Natural killer cell treated with Interleukin-12 subunit alpha and Interleukin-12 subunit beta and Interleukin-15 and Interleukin-18, amount 100 ng/mL, for 72 hours (primary cell): ENCODE results near the gene TMEM156. TPM values are rescaled to one million over a fixed set of nuclear protein-coding genes. Genes with fewer than 3 reads are reported as not detected.

ENCODE experiments used
- ATAC-seq, 2 donors: fragments of 150-1000 bp; cut with Tn5 transposase in 1 of 2; sonication (Bioruptor Pico), chemical (Tn5 transposase) in 1 of 2; 2 replicates each; pipeline ENCODE4 v1.10.0; 2021
- DNase-seq: peaks from one replicate; pipeline ENCODE4 v3.0.0; 2022; ENCODE audit warnings: low spot score
- H3K27ac Mint-ChIP-seq, 2 donors: 1 replicate in 1 of 2; 2 replicates in 1 of 2; pipeline ENCODE4 v1.8.0; 2022; ENCODE audit warnings: mixed read lengths in 2 of 2, mild to moderate bottlenecking in 1 of 2, moderate library complexity in 1 of 2
- H3K27me3 Mint-ChIP-seq, 2 donors: 1 replicate in 1 of 2; 2 replicates in 1 of 2; pipeline ENCODE4 v1.8.0; 2022; ENCODE audit warnings: mixed read lengths in 2 of 2
- H3K36me3 Mint-ChIP-seq: one replicate; pipeline ENCODE4 v1.8.0; 2022; ENCODE audit warnings: mixed read lengths
- H3K4me1 Mint-ChIP-seq, 2 donors: 1 replicate in 1 of 2; 2 replicates in 1 of 2; pipeline ENCODE4 v1.8.0; 2022; ENCODE audit warnings: low read depth in 2 of 2, mixed read lengths in 2 of 2, mild to moderate bottlenecking in 1 of 2
- H3K4me3 Mint-ChIP-seq: one replicate; pipeline ENCODE4 v1.8.0; 2022; ENCODE audit warnings: mixed read lengths
- H3K9me3 Mint-ChIP-seq: 2 replicates; pipeline ENCODE4 v1.8.0; 2022; ENCODE audit warnings: mixed read lengths
- total RNA-seq, 2 donors: library from RNA; stranded (reverse); gene quantifications; one replicate each; pipeline ENCODE4 v1.2.3, GENCODE V29; 2022

The TMEM156 gene
- total RNA-seq, 2 donors from 2014 or later: 7.9 to 10.3 TPM

GRCh38 chr4:39050590-39050989 lies 18.4 kb upstream of the TMEM156 start:
- no peak overlapping the region for H3K27ac Mint-ChIP-seq
- DNase-seq (no peak), ATAC-seq (no peak)
- no peaks in the 10 kb centered on the region for H3K9me3 Mint-ChIP-seq
- H3K27me3 Mint-ChIP-seq: no peaks in the 10 kb centered on the region
- H3K4me3 Mint-ChIP-seq: no peak overlapping the region
- peaks cover 20 to 26% of the 10 kb centered on the region in 2 donors for H3K4me1 Mint-ChIP-seq
- no peaks in the 10 kb centered on the region for H3K36me3 Mint-ChIP-seq

- Mint-ChIP-seq H3K4me1 (peaks cover 26 to 37% of the 10 kb centered on the region in 2 donors), H3K4me3 (peak overlapping the region; percentile 62), H3K27me3 (no peaks in the 10 kb centered on the region), H3K36me3 (no peaks in the 10 kb centered on the region), H3K27ac (peak overlapping the region; percentile 83 to 86), H3K9me3 (no peaks in the 10 kb centered on the region)
- DNase-seq (no peak), ATAC-seq (no peak)
Observed at GRCh38 chr4:39048311-39048710, 16.1 kb upstream of the TMEM156 start.

GRCh38 chr4:39047681-39048080 lies 15.5 kb upstream of the TMEM156 start:
- no peak for DNase-seq
- peak overlapping the region; percentile 62 for H3K4me3 Mint-ChIP-seq
- no peak for ATAC-seq
- no peaks in the 10 kb centered on the region for H3K36me3 Mint-ChIP-seq
- H3K27ac Mint-ChIP-seq: peak overlapping the region; percentile 83 to 86
- no peaks in the 10 kb centered on the region for H3K9me3 Mint-ChIP-seq
- H3K27me3 Mint-ChIP-seq: no peaks in the 10 kb centered on the region
- H3K4me1 Mint-ChIP-seq: peaks cover 26 to 40% of the 10 kb centered on the region in 2 donors

GRCh38 chr4:39046249-39046648 lies 14.0 kb upstream of the TMEM156 start:
- Mint-ChIP-seq H3K9me3 (no peaks in the 10 kb centered on the region), H3K4me1 (peaks cover 29 to 46% of the 10 kb centered on the region in 2 donors), H3K36me3 (no peaks in the 10 kb centered on the region), H3K27ac (peak overlapping the region; percentile 73 to 81), H3K27me3 (no peaks in the 10 kb centered on the region), H3K4me3 (peak overlapping the region; percentile 83)
- ATAC-seq: no peak
- no peak for DNase-seq

GRCh38 chr4:39045827-39046221 lies 13.6 kb upstream of the TMEM156 start:
- Mint-ChIP-seq H3K27me3 (no peaks in the 10 kb centered on the region), H3K36me3 (no peaks in the 10 kb centered on the region), H3K27ac (peak overlapping the region; percentile 73 to 81), H3K4me1 (peaks cover 29 to 46% of the 10 kb centered on the region in 2 donors), H3K4me3 (peak overlapping the region; percentile 83), H3K9me3 (no peaks in the 10 kb centered on the region)
- ATAC-seq (no peak), DNase-seq (no peak)

- Mint-ChIP-seq H3K36me3 (no peaks in the 10 kb centered on the region), H3K4me3 (peak overlapping the region; percentile 83), H3K4me1 (peaks cover 29 to 46% of the 10 kb centered on the region in 2 donors), H3K9me3 (no peaks in the 10 kb centered on the region), H3K27me3 (no peaks in the 10 kb centered on the region), H3K27ac (peak overlapping the region; percentile 73 to 81)
- ATAC-seq (peak in 1 of 2 donors; percentile 65), DNase-seq (peak; percentile 75)
Observed at GRCh38 chr4:39044956-39045826, 13.0 kb upstream of the TMEM156 start.

- Mint-ChIP-seq H3K27me3 (no peaks in the 10 kb centered on the region), H3K9me3 (no peaks in the 10 kb centered on the region), H3K27ac (peak overlapping the region; percentile 82 to 86), H3K4me1 (peaks cover 29 to 46% of the 10 kb centered on the region in 2 donors), H3K36me3 (no peaks in the 10 kb centered on the region), H3K4me3 (peak overlapping the region; percentile 84)
- DNase-seq (peak; percentile 98), ATAC-seq (peak; percentile 94 to 96)
Observed at GRCh38 chr4:39044364-39044955, 12.3 kb upstream of the TMEM156 start.

- no peak for DNase-seq
- Mint-ChIP-seq H3K36me3 (no peaks in the 10 kb centered on the region), H3K27me3 (no peaks in the 10 kb centered on the region), H3K27ac (peak overlapping the region; percentile 82 to 86), H3K4me3 (peak overlapping the region; percentile 84), H3K9me3 (no peaks in the 10 kb centered on the region), H3K4me1 (peaks cover 29 to 45% of the 10 kb centered on the region in 2 donors)
- ATAC-seq: no peak
Observed at GRCh38 chr4:39043861-39044363, 11.7 kb upstream of the TMEM156 start.

- ATAC-seq (no peak), DNase-seq (no peak)
- peaks cover 28 to 39% of the 10 kb centered on the region in 2 donors for H3K4me1 Mint-ChIP-seq
Observed at GRCh38 chr4:39043058-39043860, 11.1 kb upstream of the TMEM156 start.

GRCh38 chr4:39042366-39042765 lies 10.2 kb upstream of the TMEM156 start:
- H3K36me3 Mint-ChIP-seq: no peaks in the 10 kb centered on the region
- peak overlapping the region; percentile 59 for H3K4me3 Mint-ChIP-seq
- DNase-seq: no peak
- H3K27me3 Mint-ChIP-seq: no peaks in the 10 kb centered on the region
- peaks cover 19 to 30% of the 10 kb centered on the region in 2 donors for H3K4me1 Mint-ChIP-seq
- H3K9me3 Mint-ChIP-seq: no peaks in the 10 kb centered on the region
- ATAC-seq: no peak
- peak overlapping the region; percentile 18 to 43 for H3K27ac Mint-ChIP-seq

More at GRCh38 chr4:39043058-39043860, 11.1 kb upstream of the TMEM156 start:
- Mint-ChIP-seq H3K27me3 (no peaks in the 10 kb centered on the region), H3K27ac (peak overlapping the region; percentile 82 to 86), H3K4me3 (peak overlapping the region; percentile 84), H3K36me3 (no peaks in the 10 kb centered on the region), H3K9me3 (no peaks in the 10 kb centered on the region)

- no peaks in the 10 kb centered on the region for H3K9me3 Mint-ChIP-seq
- H3K27me3 Mint-ChIP-seq: no peaks in the 10 kb centered on the region
- H3K27ac Mint-ChIP-seq: no peak overlapping the region
- ATAC-seq (no peak), DNase-seq (no peak)
- peaks cover 10 to 17% of the 10 kb centered on the region in 2 donors for H3K4me1 Mint-ChIP-seq
- H3K36me3 Mint-ChIP-seq: no peaks in the 10 kb centered on the region
- H3K4me3 Mint-ChIP-seq: no peak overlapping the region
Observed at GRCh38 chr4:39039108-39039507, 6.9 kb upstream of the TMEM156 start.

GRCh38 chr4:39037941-39038340 lies 5.7 kb upstream of the TMEM156 start:
- no peak overlapping the region for H3K4me3 Mint-ChIP-seq
- H3K4me1 Mint-ChIP-seq: peaks cover 4 to 14% of the 10 kb centered on the region in 2 donors
- no peaks in the 10 kb centered on the region for H3K36me3 Mint-ChIP-seq
- no peaks in the 10 kb centered on the region for H3K9me3 Mint-ChIP-seq
- DNase-seq (no peak), ATAC-seq (no peak)
- H3K27ac Mint-ChIP-seq: no peak overlapping the region
- no peaks in the 10 kb centered on the region for H3K27me3 Mint-ChIP-seq

GRCh38 chr4:39037491-39037825 lies 5.2 kb upstream of the TMEM156 start:
- Mint-ChIP-seq H3K4me1 (peaks cover 3 to 18% of the 10 kb centered on the region in 2 donors), H3K9me3 (no peaks in the 10 kb centered on the region), H3K27me3 (no peaks in the 10 kb centered on the region), H3K27ac (no peak overlapping the region), H3K4me3 (no peak overlapping the region), H3K36me3 (no peaks in the 10 kb centered on the region)
- ATAC-seq: no peak
- DNase-seq: no peak
